ENCODE results near the gene KDM4C. TPM values are rescaled to one million over a fixed set of nuclear protein-coding genes. Genes with fewer than 3 reads are reported as not detected.

KDM4C gene
- total and polyA plus RNA-seq, 4 donors = 9.5 to 54.4 (median 28.3) TPM

GRCh38 chr9:7097785-7098752 is 340.3 kb downstream of the KDM4C start:
- Histone ChIP-seq H3K27ac (ENCODE audit: low read depth in 1 of 2, low read length in 2 of 2) (no peak overlapping the region), H3K27me3 (ENCODE audit: control insufficient read depth in 1 of 2, insufficient read depth in 2 of 2, low read length in 1 of 2) (no peaks in the 10 kb centered on the region), H3K36me3 (ENCODE audit: control insufficient read depth in 1 of 2, insufficient read depth in 2 of 2, low read length in 1 of 2) (no peaks in the 10 kb centered on the region), H3K4me1 (ENCODE audit: control insufficient read depth in 1 of 2, insufficient read depth in 2 of 2, low read length in 2 of 2) (no peaks in the 10 kb centered on the region), H3K9me3 (ENCODE audit: control insufficient read depth, low read length) (no peaks in the 10 kb centered on the region), H3K4me3 (ENCODE audit: low read length in 2 of 2) (no peak overlapping the region)
- no peak for ATAC-seq (ENCODE audit: low FRiP score)
- intact Hi-C loops (cut with DNase I) = no loop called here
- 64 to 72% methylated on average over 3 of the region's 3 CpGs for WGBS, 2 donors
- no peak for DNase-seq

DNA sequence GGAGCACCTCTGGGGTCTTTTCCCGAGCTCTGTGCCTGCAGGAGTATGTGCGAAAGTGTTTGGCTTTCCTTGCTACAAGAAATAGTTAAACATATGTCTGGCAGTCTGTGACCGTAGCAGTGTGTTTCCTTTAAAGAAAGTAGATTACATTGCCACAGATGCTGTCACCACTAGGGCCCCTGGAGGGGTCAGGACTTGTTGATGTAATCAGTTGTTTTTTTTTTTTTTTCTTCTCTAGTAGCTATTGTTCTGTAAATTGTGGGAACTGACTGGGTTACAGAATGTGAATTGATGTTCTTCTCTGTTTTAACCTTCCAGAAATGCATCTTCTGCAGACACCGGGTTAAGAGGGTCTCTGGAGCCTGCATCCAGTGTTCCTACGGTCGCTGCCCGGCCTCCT is 345.6 kb downstream of the KDM4C start:
- no peaks in the 10 kb centered on the region for H3K4me1 ChIP-seq (ENCODE audit: control insufficient read depth in 1 of 2, insufficient read depth in 2 of 2, low read length in 2 of 2)
- no peak overlapping the region for H3K4me3 ChIP-seq (ENCODE audit: low read length in 2 of 2)
- intact Hi-C loops (cut with DNase I) = no loop called here
- no peak for ATAC-seq (ENCODE audit: low FRiP score)
- DNase-seq = no peak
- 83 to 85% methylated on average over 7 of the region's 7 CpGs for WGBS, 2 donors
- H3K27ac ChIP-seq (ENCODE audit: low read depth in 1 of 2, low read length in 2 of 2) = no peak overlapping the region
- H3K9me3 ChIP-seq (ENCODE audit: control insufficient read depth, low read length) = no peaks in the 10 kb centered on the region
- H3K36me3 ChIP-seq (ENCODE audit: control insufficient read depth in 1 of 2, insufficient read depth in 2 of 2, low read length in 1 of 2) = peaks cover 0 to 6% of the 10 kb centered on the region in 2 donors
- H3K27me3 ChIP-seq (ENCODE audit: control insufficient read depth in 1 of 2, insufficient read depth in 2 of 2, low read length in 1 of 2) = no peaks in the 10 kb centered on the region

GRCh38 chr9:7103771-7104170 is 346.0 kb downstream of the KDM4C start:
- 75 to 81% methylated on average over 6 of the region's 6 CpGs for WGBS, 2 donors

GRCh38 chr9:7104625-7105024 is 346.9 kb downstream of the KDM4C start:
- H3K27ac ChIP-seq (ENCODE audit: low read depth in 1 of 2, low read length in 2 of 2) = no peak overlapping the region
- ATAC-seq (ENCODE audit: low FRiP score) = no peak
- DNase-seq = no peak
- no peaks in the 10 kb centered on the region for H3K9me3 ChIP-seq (ENCODE audit: control insufficient read depth, low read length)
- H3K36me3 ChIP-seq (ENCODE audit: control insufficient read depth in 1 of 2, insufficient read depth in 2 of 2, low read length in 1 of 2) = peaks cover 0 to 6% of the 10 kb centered on the region in 2 donors
- H3K27me3 ChIP-seq (ENCODE audit: control insufficient read depth in 1 of 2, insufficient read depth in 2 of 2, low read length in 1 of 2) = no peaks in the 10 kb centered on the region
- H3K4me3 ChIP-seq (ENCODE audit: low read length in 2 of 2) = no peak overlapping the region
- intact Hi-C loops (cut with DNase I) = no loop called here
- H3K4me1 ChIP-seq (ENCODE audit: control insufficient read depth in 1 of 2, insufficient read depth in 2 of 2, low read length in 2 of 2) = no peaks in the 10 kb centered on the region
- WGBS, 2 donors = 54 to 75% methylated on average over 2 of the region's 2 CpGs

More at GRCh38 chr9:7103771-7104170, 346.0 kb downstream of the KDM4C start:
- Histone ChIP-seq H3K36me3 (ENCODE audit: control insufficient read depth in 1 of 2, insufficient read depth in 2 of 2, low read length in 1 of 2) (peaks cover 0 to 6% of the 10 kb centered on the region in 2 donors), H3K27ac (ENCODE audit: low read depth in 1 of 2, low read length in 2 of 2) (no peak overlapping the region), H3K4me3 (ENCODE audit: low read length in 2 of 2) (no peak overlapping the region), H3K9me3 (ENCODE audit: control insufficient read depth, low read length) (no peaks in the 10 kb centered on the region), H3K4me1 (ENCODE audit: control insufficient read depth in 1 of 2, insufficient read depth in 2 of 2, low read length in 2 of 2) (no peaks in the 10 kb centered on the region), H3K27me3 (ENCODE audit: control insufficient read depth in 1 of 2, insufficient read depth in 2 of 2, low read length in 1 of 2) (no peaks in the 10 kb centered on the region)
- intact Hi-C loops (cut with DNase I) = no loop called here
- DNase-seq (no peak), ATAC-seq (ENCODE audit: low FRiP score) (no peak)

DNA sequence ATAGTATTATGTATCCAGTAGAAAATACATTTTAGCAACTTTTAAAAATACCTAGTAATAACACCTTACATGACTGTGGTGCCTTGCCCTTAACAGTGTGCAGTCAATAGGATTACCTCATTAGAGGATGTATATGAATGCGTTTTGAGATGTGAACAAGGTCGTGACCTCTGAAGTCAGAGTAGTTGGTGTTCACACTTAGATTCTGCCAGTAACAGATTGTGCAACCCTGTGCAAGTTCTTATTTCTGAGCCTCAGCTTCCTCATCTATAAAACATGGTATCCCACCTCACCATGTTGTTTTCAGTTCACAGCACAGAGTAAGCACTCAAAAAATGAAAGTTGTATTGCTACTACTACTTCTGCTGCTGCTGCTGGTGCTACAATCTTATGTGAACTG is 347.3 kb downstream of the KDM4C start:
- no peak overlapping the region for H3K27ac ChIP-seq (ENCODE audit: low read depth in 1 of 2, low read length in 2 of 2)
- DNase-seq (no peak), ATAC-seq (ENCODE audit: low FRiP score) (no peak)
- H3K9me3 ChIP-seq (ENCODE audit: control insufficient read depth, low read length) = no peaks in the 10 kb centered on the region
- peaks cover 0 to 6% of the 10 kb centered on the region in 2 donors for H3K36me3 ChIP-seq (ENCODE audit: control insufficient read depth in 1 of 2, insufficient read depth in 2 of 2, low read length in 1 of 2)
- no peak overlapping the region for H3K4me3 ChIP-seq (ENCODE audit: low read length in 2 of 2)
- H3K27me3 ChIP-seq (ENCODE audit: control insufficient read depth in 1 of 2, insufficient read depth in 2 of 2, low read length in 1 of 2) = no peaks in the 10 kb centered on the region
- intact Hi-C loops (cut with DNase I) = no loop called here
- H3K4me1 ChIP-seq (ENCODE audit: control insufficient read depth in 1 of 2, insufficient read depth in 2 of 2, low read length in 2 of 2) = no peaks in the 10 kb centered on the region
- 87 to 91% methylated on average over 2 of the region's 2 CpGs for WGBS, 2 donors

DNA sequence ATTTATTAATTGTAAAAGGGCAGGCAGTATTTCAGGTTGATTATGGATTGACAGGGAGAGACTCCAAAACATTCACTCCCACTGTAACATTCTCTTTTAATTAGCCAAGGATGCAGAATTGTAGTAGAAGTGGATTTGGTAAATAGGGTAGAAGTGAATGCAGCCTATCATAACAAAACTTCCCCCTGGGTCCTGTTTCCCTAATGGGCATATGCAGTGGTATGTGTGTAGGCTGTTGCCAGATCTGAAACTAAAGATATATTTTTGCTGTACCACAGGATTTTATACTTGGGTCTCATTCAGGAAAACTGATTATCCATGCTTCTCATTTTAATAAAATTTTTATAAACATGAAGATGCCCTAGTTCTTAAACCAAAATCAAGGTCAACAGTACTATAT is 351.2 kb downstream of the KDM4C start:
- ATAC-seq (ENCODE audit: low FRiP score) = no peak
- Histone ChIP-seq H3K27me3 (ENCODE audit: control insufficient read depth in 1 of 2, insufficient read depth in 2 of 2, low read length in 1 of 2) (no peaks in the 10 kb centered on the region), H3K9me3 (ENCODE audit: control insufficient read depth, low read length) (no peaks in the 10 kb centered on the region), H3K27ac (ENCODE audit: low read depth in 1 of 2, low read length in 2 of 2) (no peak overlapping the region), H3K36me3 (ENCODE audit: control insufficient read depth in 1 of 2, insufficient read depth in 2 of 2, low read length in 1 of 2) (peaks cover 0 to 2% of the 10 kb centered on the region in 2 donors), H3K4me3 (ENCODE audit: low read length in 2 of 2) (no peak overlapping the region), H3K4me1 (ENCODE audit: control insufficient read depth in 1 of 2, insufficient read depth in 2 of 2, low read length in 2 of 2) (peaks cover 0 to 2% of the 10 kb centered on the region in 2 donors)
- intact Hi-C loops (cut with DNase I) = no loop called here
- DNase-seq = no peak

GRCh38 chr9:7111413-7111812 is 353.6 kb downstream of the KDM4C start:
- Histone ChIP-seq H3K4me3 (ENCODE audit: low read length in 2 of 2) (no peak overlapping the region), H3K27ac (ENCODE audit: low read depth in 1 of 2, low read length in 2 of 2) (no peak overlapping the region), H3K9me3 (ENCODE audit: control insufficient read depth, low read length) (no peaks in the 10 kb centered on the region), H3K36me3 (ENCODE audit: control insufficient read depth in 1 of 2, insufficient read depth in 2 of 2, low read length in 1 of 2) (no peaks in the 10 kb centered on the region), H3K4me1 (ENCODE audit: control insufficient read depth in 1 of 2, insufficient read depth in 2 of 2, low read length in 2 of 2) (peaks cover 0 to 2% of the 10 kb centered on the region in 2 donors), H3K27me3 (ENCODE audit: control insufficient read depth in 1 of 2, insufficient read depth in 2 of 2, low read length in 1 of 2) (no peaks in the 10 kb centered on the region)
- ATAC-seq (ENCODE audit: low FRiP score) (no peak), DNase-seq (no peak)
- intact Hi-C loops (cut with DNase I) = no loop called here
- 62 to 92% methylated on average over 3 of the region's 3 CpGs for WGBS, 2 donors

- Histone ChIP-seq H3K4me3 (ENCODE audit: low read length in 2 of 2) (no peak overlapping the region), H3K4me1 (ENCODE audit: control insufficient read depth in 1 of 2, insufficient read depth in 2 of 2, low read length in 2 of 2) (peaks cover 0 to 2% of the 10 kb centered on the region in 2 donors), H3K9me3 (ENCODE audit: control insufficient read depth, low read length) (no peaks in the 10 kb centered on the region), H3K36me3 (ENCODE audit: control insufficient read depth in 1 of 2, insufficient read depth in 2 of 2, low read length in 1 of 2) (no peaks in the 10 kb centered on the region), H3K27ac (ENCODE audit: low read depth in 1 of 2, low read length in 2 of 2) (no peak overlapping the region), H3K27me3 (ENCODE audit: control insufficient read depth in 1 of 2, insufficient read depth in 2 of 2, low read length in 1 of 2) (no peaks in the 10 kb centered on the region)
- 0 to 89% methylated on average over 1 of the region's 1 CpG for WGBS, 2 donors
- ATAC-seq (ENCODE audit: low FRiP score) (no peak), DNase-seq (no peak)
- intact Hi-C loops (cut with DNase I) = no loop called here
These were observed 357.8 kb downstream of the KDM4C start for GRCh38 chr9:7115606-7116005.
